Activated naive CD4-positive, alpha-beta T cell treated with anti-CD3 and anti-CD28 coated beads, Interleukin-2, amount 50 U/mL, for 72 hours (primary cell): Measurements from ENCODE around the gene L3MBTL2. TPM values are rescaled to one million over a fixed set of nuclear protein-coding genes. Genes with fewer than 3 reads are reported as not detected.
"Not testable (repeated sequence)": the region's sequence is repeated elsewhere in the genome, so short reads cannot be mapped to it uniquely, and the experiment has no call there.

Source experiments
- ATAC-seq, 2 donors: fragments of 150-1000 bp; cut with Tn5 transposase; 2 replicates each; pipeline ENCODE4 v1.10.0; 2021; ENCODE audit warnings: mild to moderate bottlenecking in 2 of 2, moderate library complexity in 2 of 2
- DNase-seq, 2 donors: peaks; one replicate each; pipeline ENCODE4 v3.0.0; 2021 to 2022; ENCODE audit warnings: low spot score in 2 of 2
- H3K27ac Mint-ChIP-seq, 2 donors: one replicate each; pipeline ENCODE4 v1.8.0; 2022; ENCODE audit warnings: mild to moderate bottlenecking in 2 of 2, mixed read lengths in 2 of 2
- H3K36me3 Mint-ChIP-seq, 2 donors: one replicate each; pipeline ENCODE4 v1.8.0; 2022; ENCODE audit warnings: mixed read lengths in 2 of 2
- H3K9me3 Mint-ChIP-seq, 2 donors: one replicate each; pipeline ENCODE4 v1.8.0; 2022; ENCODE audit warnings: mixed read lengths in 2 of 2
- total RNA-seq, 2 donors: library from RNA; stranded (reverse); gene quantifications; one replicate each; pipeline ENCODE4 v1.2.3, GENCODE V29; 2022

Gene L3MBTL2
- total RNA-seq, 2 donors from 2014 or later = 30.5 to 34.4 TPM

GRCh38 chr22:41248758-41249157 is 43.6 kb downstream of the L3MBTL2 start:
- peaks cover 0 to 10% of the 10 kb centered on the region in 2 donors for H3K36me3 Mint-ChIP-seq
- no peak for ATAC-seq
- no peaks in the 10 kb centered on the region for H3K9me3 Mint-ChIP-seq
- no peak for DNase-seq
- H3K27ac Mint-ChIP-seq = no peak overlapping the region

GRCh38 chr22:41249442-41249841 is 44.3 kb downstream of the L3MBTL2 start:
- H3K9me3 Mint-ChIP-seq = no peaks in the 10 kb centered on the region
- no peak for DNase-seq
- ATAC-seq = no peak
- peaks cover 0 to 10% of the 10 kb centered on the region in 2 donors for H3K36me3 Mint-ChIP-seq
- no peak overlapping the region for H3K27ac Mint-ChIP-seq

- no peaks in the 10 kb centered on the region for H3K9me3 Mint-ChIP-seq
- peak overlapping the region in 1 of 2 donors; percentile 68 for H3K27ac Mint-ChIP-seq
- no peak for ATAC-seq
- DNase-seq = no peak
- peaks cover 0 to 10% of the 10 kb centered on the region in 2 donors for H3K36me3 Mint-ChIP-seq
Observed at GRCh38 chr22:41250127-41250526, 45.0 kb downstream of the L3MBTL2 start.

GRCh38 chr22:41252365-41252764 is 47.3 kb downstream of the L3MBTL2 start:
- Mint-ChIP-seq H3K9me3 (no peaks in the 10 kb centered on the region), H3K36me3 (peaks cover 5 to 10% of the 10 kb centered on the region in 2 donors), H3K27ac (peak overlapping the region in 1 of 2 donors; percentile 36)
- no peak for ATAC-seq
- no peak for DNase-seq

- no peaks in the 10 kb centered on the region for H3K9me3 Mint-ChIP-seq
- H3K27ac Mint-ChIP-seq = peak overlapping the region; percentile 51 to 62
- peaks cover 10 to 11% of the 10 kb centered on the region in 2 donors for H3K36me3 Mint-ChIP-seq
- DNase-seq (no peak), ATAC-seq (no peak)
Observed at GRCh38 chr22:41254230-41254629, 49.1 kb downstream of the L3MBTL2 start.

GRCh38 chr22:41256254-41257253 is 51.4 kb downstream of the L3MBTL2 start:
- DNase-seq (no peak), ATAC-seq (no peak)
- Mint-ChIP-seq H3K36me3 (peaks cover 0 to 12% of the 10 kb centered on the region in 2 donors), H3K27ac (peak overlapping the region; percentile 32 to 95), H3K9me3 (no peaks in the 10 kb centered on the region)

GRCh38 chr22:41257696-41258095 is 52.6 kb downstream of the L3MBTL2 start:
- peaks cover 0 to 12% of the 10 kb centered on the region in 2 donors for H3K36me3 Mint-ChIP-seq

GRCh38 chr22:41259756-41260155 is 54.6 kb downstream of the L3MBTL2 start:
- not testable (repeated sequence) for H3K27ac Mint-ChIP-seq, H3K9me3 Mint-ChIP-seq, DNase-seq, ATAC-seq
- H3K36me3 Mint-ChIP-seq = peaks cover 4 to 16% of the 10 kb centered on the region in 2 donors

More at GRCh38 chr22:41257696-41258095, 52.6 kb downstream of the L3MBTL2 start:
- H3K9me3 Mint-ChIP-seq = no peaks in the 10 kb centered on the region
- ATAC-seq = peak in 1 of 2 donors; percentile 12
- no peak for DNase-seq
- peak overlapping the region in 1 of 2 donors; percentile 95 for H3K27ac Mint-ChIP-seq

GRCh38 chr22:41260871-41261270 is 55.8 kb downstream of the L3MBTL2 start:
- DNase-seq (no peak), ATAC-seq (no peak)
- peaks cover 7 to 22% of the 10 kb centered on the region in 2 donors for H3K36me3 Mint-ChIP-seq
- H3K9me3 Mint-ChIP-seq = no peaks in the 10 kb centered on the region
- peak overlapping the region in 1 of 2 donors; percentile 25 for H3K27ac Mint-ChIP-seq

GRCh38 chr22:41261541-41262249 is 56.6 kb downstream of the L3MBTL2 start:
- ATAC-seq = no peak
- DNase-seq = no peak
- H3K36me3 Mint-ChIP-seq = peaks cover 7 to 22% of the 10 kb centered on the region in 2 donors
- no peaks in the 10 kb centered on the region for H3K9me3 Mint-ChIP-seq
- H3K27ac Mint-ChIP-seq = peak overlapping the region; percentile 25 to 74

GRCh38 chr22:41262250-41262765 is 57.2 kb downstream of the L3MBTL2 start:
- Mint-ChIP-seq H3K27ac (peak overlapping the region in 1 of 2 donors; percentile 74), H3K36me3 (peaks cover 7 to 17% of the 10 kb centered on the region in 2 donors), H3K9me3 (no peaks in the 10 kb centered on the region)
- DNase-seq (no peak), ATAC-seq (no peak)

GRCh38 chr22:41263704-41264103 is 58.6 kb downstream of the L3MBTL2 start:
- Mint-ChIP-seq H3K36me3 (peaks cover 7 to 16% of the 10 kb centered on the region in 2 donors), H3K9me3 (no peaks in the 10 kb centered on the region), H3K27ac (peak overlapping the region in 1 of 2 donors; percentile 32)
- DNase-seq (no peak), ATAC-seq (peak in 1 of 2 donors; percentile 20)

GRCh38 chr22:41264408-41264941 is 59.4 kb downstream of the L3MBTL2 start:
- Mint-ChIP-seq H3K27ac (peak overlapping the region in 1 of 2 donors; percentile 88), H3K9me3 (no peaks in the 10 kb centered on the region), H3K36me3 (peaks cover 7 to 10% of the 10 kb centered on the region in 2 donors)
- ATAC-seq (peak in 1 of 2 donors; percentile 9), DNase-seq (no peak)

GRCh38 chr22:41267958-41268357 is 62.8 kb downstream of the L3MBTL2 start:
- ATAC-seq (no peak), DNase-seq (no peak)
- H3K27ac Mint-ChIP-seq = no peak overlapping the region
- H3K9me3 Mint-ChIP-seq = no peaks in the 10 kb centered on the region
- peaks cover 13 to 17% of the 10 kb centered on the region in 2 donors for H3K36me3 Mint-ChIP-seq

GRCh38 chr22:41271787-41272186 is 66.7 kb downstream of the L3MBTL2 start:
- H3K27ac Mint-ChIP-seq = no peak overlapping the region
- no peak for DNase-seq
- H3K9me3 Mint-ChIP-seq = no peaks in the 10 kb centered on the region
- ATAC-seq = no peak
- peaks cover 14 to 16% of the 10 kb centered on the region in 2 donors for H3K36me3 Mint-ChIP-seq

GRCh38 chr22:41273128-41273527 is 68.0 kb downstream of the L3MBTL2 start:
- Mint-ChIP-seq H3K9me3 (no peaks in the 10 kb centered on the region), H3K27ac (no peak overlapping the region), H3K36me3 (peaks cover 22 to 27% of the 10 kb centered on the region in 2 donors)
- no peak for DNase-seq
- ATAC-seq = no peak
